ENCODE data around the gene GBP1. TPM values are rescaled to one million over a fixed set of nuclear protein-coding genes. Genes with fewer than 3 reads are reported as not detected.
"Not testable (repeated sequence)": the region's sequence is repeated elsewhere in the genome, so short reads cannot be mapped to it uniquely, and the experiment has no call there.

GBP1 gene
- total RNA-seq, 1 donor from 2014 or later, result 29.0 TPM

GRCh38 chr1:89042491-89042890 is 22.5 kb downstream of the GBP1 start:
- TF ChIP-seq, protein P1, sequence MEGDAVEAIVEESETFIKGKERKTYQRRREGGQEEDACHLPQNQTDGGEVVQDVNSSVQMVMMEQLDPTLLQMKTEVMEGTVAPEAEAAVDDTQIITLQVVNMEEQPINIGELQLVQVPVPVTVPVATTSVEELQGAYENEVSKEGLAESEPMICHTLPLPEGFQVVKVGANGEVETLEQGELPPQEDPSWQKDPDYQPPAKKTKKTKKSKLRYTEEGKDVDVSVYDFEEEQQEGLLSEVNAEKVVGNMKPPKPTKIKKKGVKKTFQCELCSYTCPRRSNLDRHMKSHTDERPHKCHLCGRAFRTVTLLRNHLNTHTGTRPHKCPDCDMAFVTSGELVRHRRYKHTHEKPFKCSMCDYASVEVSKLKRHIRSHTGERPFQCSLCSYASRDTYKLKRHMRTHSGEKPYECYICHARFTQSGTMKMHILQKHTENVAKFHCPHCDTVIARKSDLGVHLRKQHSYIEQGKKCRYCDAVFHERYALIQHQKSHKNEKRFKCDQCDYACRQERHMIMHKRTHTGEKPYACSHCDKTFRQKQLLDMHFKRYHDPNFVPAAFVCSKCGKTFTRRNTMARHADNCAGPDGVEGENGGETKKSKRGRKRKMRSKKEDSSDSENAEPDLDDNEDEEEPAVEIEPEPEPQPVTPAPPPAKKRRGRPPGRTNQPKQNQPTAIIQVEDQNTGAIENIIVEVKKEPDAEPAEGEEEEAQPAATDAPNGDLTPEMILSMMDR (IDR thresholded peaks at IDR 0.05; ENCODE audit: insufficient read depth, low read length, poor library complexity, severe bottlenecking), result no peak
- DNase-seq (ENCODE audit: low read depth), result no peak
- no peaks in the 10 kb centered on the region for H3K36me3 ChIP-seq (ENCODE audit: control insufficient read depth, insufficient read depth, low read length)
- no peaks in the 10 kb centered on the region for H3K27me3 ChIP-seq (ENCODE audit: control insufficient read depth, insufficient read depth, low read length)
- H3K4me3 ChIP-seq (ENCODE audit: low read depth, low read length), result no peak overlapping the region

- TF ChIP-seq, protein P1 (IDR thresholded peaks at IDR 0.05; ENCODE audit: insufficient read depth, low read length, poor library complexity, severe bottlenecking), result no peak
- no peaks in the 10 kb centered on the region for H3K36me3 ChIP-seq (ENCODE audit: control insufficient read depth, insufficient read depth, low read length)
- H3K4me3 ChIP-seq (ENCODE audit: low read depth, low read length), result no peak overlapping the region
- no peaks in the 10 kb centered on the region for H3K27me3 ChIP-seq (ENCODE audit: control insufficient read depth, insufficient read depth, low read length)
- DNase-seq (ENCODE audit: low read depth), result no peak
Observed at GRCh38 chr1:89041721-89042120, 23.3 kb downstream of the GBP1 start.

- no peak for DNase-seq (ENCODE audit: low read depth)
- Histone ChIP-seq H3K4me3 (ENCODE audit: low read depth, low read length) (no peak overlapping the region), H3K36me3 (ENCODE audit: control insufficient read depth, insufficient read depth, low read length) (no peaks in the 10 kb centered on the region), H3K27me3 (ENCODE audit: control insufficient read depth, insufficient read depth, low read length) (no peaks in the 10 kb centered on the region)
- TF ChIP-seq, protein P1 (IDR thresholded peaks at IDR 0.05; ENCODE audit: insufficient read depth, low read length, poor library complexity, severe bottlenecking), result no peak
Observed at GRCh38 chr1:89041119-89041641, 23.8 kb downstream of the GBP1 start.

- Histone ChIP-seq H3K27me3 (ENCODE audit: control insufficient read depth, insufficient read depth, low read length) (no peaks in the 10 kb centered on the region), H3K4me3 (ENCODE audit: low read depth, low read length) (no peak overlapping the region), H3K36me3 (ENCODE audit: control insufficient read depth, insufficient read depth, low read length) (no peaks in the 10 kb centered on the region)
- TF ChIP-seq, protein P1 (IDR thresholded peaks at IDR 0.05; ENCODE audit: insufficient read depth, low read length, poor library complexity, severe bottlenecking), result no peak
- DNase-seq (ENCODE audit: low read depth), result no peak
Observed at GRCh38 chr1:89040315-89040626, 24.7 kb downstream of the GBP1 start.

DNA sequence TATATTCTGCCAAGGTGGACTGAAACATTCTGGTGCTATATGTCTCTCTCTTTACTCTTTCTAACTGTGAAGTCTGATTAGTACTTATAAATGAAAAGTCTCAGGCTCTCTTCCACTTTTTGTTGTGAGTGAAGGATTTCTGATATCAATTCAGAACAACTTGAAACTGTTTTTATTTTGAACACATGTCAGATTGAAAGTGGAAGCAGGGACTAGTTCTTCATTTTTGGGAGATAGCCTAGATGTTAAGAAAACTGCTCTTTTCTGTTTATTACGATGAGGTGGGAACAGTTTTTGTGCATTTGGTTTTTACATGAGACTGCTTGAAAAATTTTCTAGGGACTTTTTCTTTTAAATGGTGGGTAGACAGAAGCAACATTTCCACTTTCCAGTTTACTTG is 27.8 kb downstream of the GBP1 start:
- TF ChIP-seq, protein P1 (IDR thresholded peaks at IDR 0.05; ENCODE audit: insufficient read depth, low read length, poor library complexity, severe bottlenecking), result no peak

DNA sequence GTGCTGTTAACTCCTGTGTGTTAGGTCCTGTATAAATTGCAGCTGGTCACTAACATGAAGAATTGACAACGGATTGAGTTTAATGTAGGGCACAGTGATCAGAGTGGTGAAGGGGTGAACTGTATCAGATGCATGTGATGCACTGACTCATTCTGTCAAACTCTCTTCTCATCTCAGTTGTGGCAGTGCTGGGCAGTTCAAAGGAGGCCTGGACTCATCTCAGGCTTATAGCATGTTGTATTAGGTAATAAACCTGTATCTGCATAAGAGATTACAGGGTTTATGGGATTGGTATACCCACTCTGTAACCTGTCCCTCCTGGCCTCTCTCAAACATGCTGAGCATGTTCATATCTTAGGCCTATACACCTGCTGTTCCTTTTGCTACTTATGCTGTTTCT is 29.9 kb downstream of the GBP1 start:
- Histone ChIP-seq H3K36me3 (ENCODE audit: control insufficient read depth, insufficient read depth, low read length) (no peaks in the 10 kb centered on the region), H3K27me3 (ENCODE audit: control insufficient read depth, insufficient read depth, low read length) (no peaks in the 10 kb centered on the region), H3K4me3 (ENCODE audit: low read depth, low read length) (no peak overlapping the region)
- DNase-seq (ENCODE audit: low read depth), result no peak
- TF ChIP-seq, protein P1 (IDR thresholded peaks at IDR 0.05; ENCODE audit: insufficient read depth, low read length, poor library complexity, severe bottlenecking), result no peak

More for the DNA sequence above, 27.8 kb downstream of the GBP1 start:
- no peak for DNase-seq (ENCODE audit: low read depth)
- Histone ChIP-seq H3K27me3 (ENCODE audit: control insufficient read depth, insufficient read depth, low read length) (no peaks in the 10 kb centered on the region), H3K36me3 (ENCODE audit: control insufficient read depth, insufficient read depth, low read length) (no peaks in the 10 kb centered on the region), H3K4me3 (ENCODE audit: low read depth, low read length) (no peak overlapping the region)

- H3K36me3 ChIP-seq (ENCODE audit: control insufficient read depth, insufficient read depth, low read length); H3K27me3 ChIP-seq (ENCODE audit: control insufficient read depth, insufficient read depth, low read length); H3K4me3 ChIP-seq (ENCODE audit: low read depth, low read length); DNase-seq (ENCODE audit: low read depth): not testable (repeated sequence)
Observed at GRCh38 chr1:89034004-89034403, 31.0 kb downstream of the GBP1 start.

GRCh38 chr1:89029051-89029450 is 36.0 kb downstream of the GBP1 start:
- H3K4me3 ChIP-seq (ENCODE audit: low read depth, low read length); H3K36me3 ChIP-seq (ENCODE audit: control insufficient read depth, insufficient read depth, low read length); H3K27me3 ChIP-seq (ENCODE audit: control insufficient read depth, insufficient read depth, low read length); DNase-seq (ENCODE audit: low read depth): not testable (repeated sequence)

Data from kidney epithelial cell (primary cell).